ENCODE measurements around the gene TGFB3. TPM values are rescaled to one million over a fixed set of nuclear protein-coding genes. Genes with fewer than 3 reads are reported as not detected.
"Not testable (repeated sequence)": the region's sequence is repeated elsewhere in the genome, so short reads cannot be mapped to it uniquely, and the experiment has no call there.

TGFB3 gene
- total RNA-seq, 1 donor from 2014 or later, result 57.5 TPM

- intact Hi-C loops (cut with DNase I), result no loop called here
Observed at GRCh38 chr14:75969891-75970290, 11.9 kb downstream of the TGFB3 start.

GRCh38 chr14:75969126-75969525 lies 12.7 kb downstream of the TGFB3 start:
- no peak for DNase-seq (ENCODE audit: low spot score)
- intact Hi-C loops (cut with DNase I), result no loop called here

More at GRCh38 chr14:75969891-75970290, 11.9 kb downstream of the TGFB3 start:
- DNase-seq (ENCODE audit: low spot score), result no peak

GRCh38 chr14:75968456-75968855 lies 13.3 kb downstream of the TGFB3 start:
- intact Hi-C loops (cut with DNase I), result no loop called here
- DNase-seq (ENCODE audit: low spot score), result no peak

GRCh38 chr14:75967866-75968265 lies 13.9 kb downstream of the TGFB3 start:
- no peak for DNase-seq (ENCODE audit: low spot score)
- intact Hi-C loops (cut with DNase I), result no loop called here

- no peak for DNase-seq (ENCODE audit: low spot score)
- intact Hi-C loops (cut with DNase I), result no loop called here
Observed at GRCh38 chr14:75961662-75962061, 20.1 kb downstream of the TGFB3 start.

- intact Hi-C loops (cut with DNase I), result no loop called here
Observed at GRCh38 chr14:75960231-75960630, 21.6 kb downstream of the TGFB3 start.

GRCh38 chr14:75959031-75959430 lies 22.8 kb downstream of the TGFB3 start:
- DNase-seq (ENCODE audit: low spot score), result no peak
- intact Hi-C loops (cut with DNase I), result no loop called here

More at GRCh38 chr14:75960231-75960630, 21.6 kb downstream of the TGFB3 start:
- no peak for DNase-seq (ENCODE audit: low spot score)

- no peak for DNase-seq (ENCODE audit: low spot score)
Observed at GRCh38 chr14:75952489-75952888, 29.3 kb downstream of the TGFB3 start.

GRCh38 chr14:75946785-75947184 lies 35.0 kb downstream of the TGFB3 start:
- intact Hi-C loops (cut with DNase I), result no loop called here

More at GRCh38 chr14:75952489-75952888, 29.3 kb downstream of the TGFB3 start:
- intact Hi-C loops (cut with DNase I), result no loop called here

GRCh38 chr14:75944607-75945241 lies 37.1 kb downstream of the TGFB3 start:
- intact Hi-C loops (cut with DNase I), result no loop called here
- DNase-seq (ENCODE audit: low spot score), result no peak

More at GRCh38 chr14:75946785-75947184, 35.0 kb downstream of the TGFB3 start:
- DNase-seq (ENCODE audit: low spot score), result no peak

- no peak for DNase-seq (ENCODE audit: low spot score)
- intact Hi-C loops (cut with DNase I), result no loop called here
Observed at GRCh38 chr14:75941030-75941429, 40.8 kb downstream of the TGFB3 start.

GRCh38 chr14:75939200-75939599 lies 42.6 kb downstream of the TGFB3 start:
- intact Hi-C loops (cut with DNase I), result no loop called here
- DNase-seq (ENCODE audit: low spot score), result no peak

GRCh38 chr14:75934998-75935628 lies 46.7 kb downstream of the TGFB3 start:
- intact Hi-C loops (cut with DNase I), result no loop called here
- DNase-seq (ENCODE audit: low spot score), result no peak

- intact Hi-C loops (cut with DNase I), result no loop called here
- DNase-seq (ENCODE audit: low spot score), result no peak
Observed at GRCh38 chr14:75933712-75934296, 48.0 kb downstream of the TGFB3 start.

- intact Hi-C loops (cut with DNase I), result no loop called here
- no peak for DNase-seq (ENCODE audit: low spot score)
Observed at GRCh38 chr14:75928690-75929181, 53.1 kb downstream of the TGFB3 start.

- intact Hi-C loops (cut with DNase I), result no loop called here
Observed at GRCh38 chr14:75927564-75928087, 54.2 kb downstream of the TGFB3 start.

GRCh38 chr14:75926431-75927115 lies 55.2 kb downstream of the TGFB3 start:
- DNase-seq (ENCODE audit: low spot score), result no peak
- intact Hi-C loops (cut with DNase I), result no loop called here

More at GRCh38 chr14:75927564-75928087, 54.2 kb downstream of the TGFB3 start:
- no peak for DNase-seq (ENCODE audit: low spot score)

GRCh38 chr14:75925141-75925840 lies 56.5 kb downstream of the TGFB3 start:
- intact Hi-C loops (cut with DNase I); DNase-seq (ENCODE audit: low spot score): not testable (repeated sequence)

GRCh38 chr14:75920421-75920820 lies 61.4 kb downstream of the TGFB3 start:
- intact Hi-C loops (cut with DNase I); DNase-seq (ENCODE audit: low spot score): not testable (repeated sequence)
